Left renal pelvis (tissue), 4 donors: Measurements from ENCODE around the gene GLIS1. TPM values are rescaled to one million over a fixed set of nuclear protein-coding genes. Genes with fewer than 3 reads are reported as not detected.

Source experiments
- DNase-seq, 4 donors: peaks; one replicate each; pipeline ENCODE4 v3.0.0-alpha.2; 2013; ENCODE audit warnings: low read depth in 4 of 4, low spot score in 3 of 4
- polyA plus RNA-seq, 4 donors: library from polyadenylated mRNA; unstranded; fragments of 120-200 nt; gene quantifications; one replicate each; pipeline ENCODE4 v1.2.1, GENCODE V29; 2013; ENCODE audit not compliant: insufficient read length in 4 of 4

GLIS1 gene
- polyA plus RNA-seq, 4 donors, result 0.29 to 3.1 (median 2.3) TPM

DNA sequence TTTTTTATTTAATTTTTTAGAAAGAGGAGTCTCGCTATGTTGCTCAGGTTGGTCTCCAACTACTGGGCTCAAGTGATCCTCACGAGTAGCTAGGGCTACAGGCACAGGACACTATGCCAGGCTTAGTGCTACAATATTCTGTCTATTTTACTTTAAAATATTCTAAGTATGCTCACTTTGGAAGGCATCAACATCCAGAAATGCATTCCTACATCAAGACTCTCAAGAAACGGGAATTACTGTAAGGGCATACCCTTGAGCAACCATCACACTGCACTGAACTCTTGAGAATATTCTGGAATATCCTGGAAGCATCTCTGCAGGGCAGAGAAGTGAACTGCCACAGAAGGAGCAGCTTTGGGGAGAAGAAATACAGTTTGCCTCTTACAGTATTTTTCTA, 280.3 kb downstream of the GLIS1 start:
- DNase-seq, result no peak

Other genes with a start within 250 kb of the GLIS1 start
- gene NDC1, start 99.1 kb upstream of the GLIS1 start, polyA plus RNA-seq, result 10 to 100 TPM; 24.3 to 35.0 (median 29.7) TPM
- 10 to 100 TPM; 18.1 to 37.3 (median 35.2) TPM for gene YIPF1, start 150.6 kb upstream of the GLIS1 start, polyA plus RNA-seq
- gene DIO1, start 155.0 kb upstream of the GLIS1 start, polyA plus RNA-seq, result 1 to 10 TPM in 3 of 4 donors, under 1 TPM in 1; 0.50 to 9.7 (median 4.6) TPM
- gene IFT25, start 206.5 kb upstream of the GLIS1 start, polyA plus RNA-seq, result 10 to 100 TPM; 40.4 to 59.8 (median 50.3) TPM
- gene LRRC42, start 207.2 kb upstream of the GLIS1 start, polyA plus RNA-seq, result 10 to 100 TPM; 34.9 to 45.8 (median 43.5) TPM